NCI-H1048 (cell line): ENCODE measurements around the gene SMYD3.
A peak's percentile ranks its signal among the peaks of the same experiment; 100 is the strongest.

Experiments
- DNase-seq: peaks from one replicate; lab custom pipeline; 2025; lab: John Stamatoyannopoulos, UW

Gene SMYD3

GRCh38 chr1:246506674-246507481, at the start of gene SMYD3:
Gene SMYD3 (minus strand): TSS chr1:246507279.
- peak; percentile 81 for DNase-seq

DNA sequence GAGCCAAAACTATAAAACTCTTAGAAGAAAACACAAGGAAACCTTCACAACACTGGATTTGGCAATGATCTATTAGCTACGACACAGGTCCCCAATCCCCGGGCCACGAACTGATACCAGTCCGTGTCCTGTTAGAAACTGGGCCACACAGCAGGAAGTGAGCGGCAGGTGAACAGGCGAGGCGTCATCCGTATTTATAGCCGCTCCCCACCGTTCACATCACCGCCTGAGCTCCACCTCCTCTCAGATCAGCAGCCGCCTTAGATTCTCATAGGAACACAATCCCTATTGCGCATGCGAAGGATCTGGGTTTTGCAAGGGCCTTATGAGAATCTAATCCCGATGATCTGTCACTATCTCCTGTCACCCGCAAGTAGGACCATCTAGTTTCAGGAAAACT, 47.1 kb upstream of the SMYD3 start:
- no peak for DNase-seq

DNA sequence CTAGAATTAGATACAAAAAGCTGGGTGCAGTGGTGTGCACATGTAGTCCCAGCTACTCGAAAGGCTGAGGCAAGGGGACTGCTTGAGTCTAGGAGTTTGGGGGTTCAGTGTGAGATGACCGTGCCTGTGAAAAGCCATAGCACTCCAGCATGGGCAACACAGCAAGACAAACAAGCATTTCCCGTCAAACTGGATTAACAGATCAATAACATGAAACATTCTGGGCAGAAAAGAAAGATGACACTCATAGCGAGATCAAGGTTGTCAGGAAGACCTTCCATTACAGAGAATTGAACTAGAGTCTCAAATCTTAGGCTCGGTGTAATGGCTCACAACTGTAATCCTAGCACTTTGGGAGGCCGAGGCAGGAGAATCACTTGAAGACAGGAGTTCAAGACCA, 45.0 kb upstream of the SMYD3 start:
- DNase-seq, result no peak

GRCh38 chr1:246550402-246550801, 43.3 kb upstream of the SMYD3 start:
- DNase-seq, result no peak

GRCh38 chr1:246549665-246550064, 42.6 kb upstream of the SMYD3 start:
- no peak for DNase-seq

- DNase-seq, result no peak
Observed at GRCh38 chr1:246544001-246544400, 36.9 kb upstream of the SMYD3 start.

DNA sequence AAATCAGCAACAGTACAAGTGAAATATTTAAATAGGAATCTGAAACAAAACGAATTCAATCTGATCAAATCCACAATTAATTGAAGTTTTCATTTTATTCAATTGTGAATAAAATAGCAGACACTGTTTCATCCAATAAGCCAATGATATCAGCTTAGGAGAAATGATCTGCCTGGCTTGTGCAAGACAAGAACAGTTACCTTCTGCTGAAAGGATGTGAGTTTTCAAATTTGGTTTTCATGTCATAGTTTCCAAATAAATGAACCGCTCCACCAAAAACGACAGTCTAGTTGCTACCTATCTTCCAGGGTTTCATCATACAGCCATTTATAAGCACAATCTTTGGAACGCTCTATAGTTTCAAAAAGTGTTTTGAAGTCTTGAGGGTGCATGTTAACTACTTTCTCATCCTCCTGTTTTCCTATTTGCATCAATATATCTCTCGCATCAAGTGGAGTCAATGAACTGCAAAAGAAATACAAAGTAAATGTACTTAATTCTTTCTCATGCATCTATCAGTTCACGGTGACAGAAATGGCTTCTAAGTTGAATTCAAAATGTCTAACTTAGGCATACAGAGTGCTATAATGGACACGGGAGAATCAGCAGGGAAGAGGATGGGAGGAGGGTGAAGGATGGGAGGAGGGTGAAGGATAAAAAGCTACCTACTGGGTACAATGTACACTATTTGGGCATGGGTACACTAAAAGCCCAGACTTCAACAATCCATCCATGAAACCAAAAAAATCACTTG, 33.8 kb upstream of the SMYD3 start:
- no peak for DNase-seq

- no peak for DNase-seq
Observed at GRCh38 chr1:246537887-246538286, 30.8 kb upstream of the SMYD3 start.

GRCh38 chr1:246537441-246537840, 30.4 kb upstream of the SMYD3 start:
- no peak for DNase-seq

DNA sequence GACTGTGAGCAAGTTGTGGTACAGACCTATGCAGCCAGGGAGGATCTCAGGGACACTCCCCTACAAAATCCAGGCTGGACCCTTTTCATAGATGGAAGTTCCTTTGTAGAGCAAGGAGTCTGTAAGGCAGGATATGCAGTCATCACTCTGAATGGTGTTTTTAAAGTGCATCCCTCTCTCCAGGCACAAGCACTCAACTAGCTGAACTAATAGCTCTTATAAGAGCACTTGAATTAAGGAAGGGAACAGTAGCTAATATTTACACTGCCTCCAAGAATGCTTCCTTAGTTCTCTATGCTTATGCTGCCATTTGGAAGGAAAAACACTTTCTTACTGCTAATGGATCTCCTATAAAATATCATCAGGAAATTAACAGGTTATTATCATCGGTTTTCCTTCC, 27.0 kb upstream of the SMYD3 start:
- DNase-seq, result no peak

GRCh38 chr1:246533371-246533905, 26.4 kb upstream of the SMYD3 start:
- no peak for DNase-seq

GRCh38 chr1:246532519-246532918, 25.4 kb upstream of the SMYD3 start:
- DNase-seq, result no peak

- DNase-seq, result no peak
Observed at GRCh38 chr1:246530482-246530881, 23.4 kb upstream of the SMYD3 start.

DNA sequence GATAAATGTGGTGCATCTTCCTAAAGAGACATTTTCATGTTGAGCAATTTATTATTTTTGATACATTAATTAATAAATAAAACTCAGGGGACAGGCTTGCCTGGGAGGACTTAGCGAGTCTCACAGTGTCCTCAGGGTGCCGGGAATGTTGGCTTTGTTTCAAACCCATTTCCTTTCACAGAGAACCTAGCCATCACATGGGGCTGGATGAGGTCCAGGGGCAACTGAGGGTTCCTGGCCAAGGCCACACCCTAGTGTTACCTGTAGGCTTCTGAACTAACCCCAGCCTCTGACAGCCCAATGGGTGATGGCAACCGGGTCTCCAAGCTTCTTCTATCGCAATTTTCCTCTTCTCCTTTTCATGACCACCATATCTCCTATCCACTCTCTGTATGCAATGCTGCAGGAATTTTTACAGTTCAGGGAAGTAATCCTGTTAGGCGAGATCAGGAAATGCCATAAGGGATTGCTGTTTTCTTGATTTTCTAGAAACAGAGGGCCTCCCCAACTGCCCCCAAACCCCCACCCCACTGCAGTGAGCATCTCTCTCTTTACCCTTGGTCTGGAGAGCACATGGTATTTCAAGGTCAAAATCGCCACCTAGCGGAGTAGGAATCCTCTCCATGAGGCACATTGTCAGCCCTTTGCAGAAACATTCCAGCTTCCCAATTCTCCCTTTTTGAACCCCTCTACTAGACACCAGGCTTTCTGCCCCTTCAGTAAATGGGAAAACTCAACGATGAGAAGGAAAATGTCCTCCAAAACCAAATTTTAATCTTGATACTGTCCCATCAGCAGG, 22.1 kb upstream of the SMYD3 start:
- DNase-seq, result no peak

GRCh38 chr1:246527402-246528088, 20.5 kb upstream of the SMYD3 start:
- no peak for DNase-seq

DNA sequence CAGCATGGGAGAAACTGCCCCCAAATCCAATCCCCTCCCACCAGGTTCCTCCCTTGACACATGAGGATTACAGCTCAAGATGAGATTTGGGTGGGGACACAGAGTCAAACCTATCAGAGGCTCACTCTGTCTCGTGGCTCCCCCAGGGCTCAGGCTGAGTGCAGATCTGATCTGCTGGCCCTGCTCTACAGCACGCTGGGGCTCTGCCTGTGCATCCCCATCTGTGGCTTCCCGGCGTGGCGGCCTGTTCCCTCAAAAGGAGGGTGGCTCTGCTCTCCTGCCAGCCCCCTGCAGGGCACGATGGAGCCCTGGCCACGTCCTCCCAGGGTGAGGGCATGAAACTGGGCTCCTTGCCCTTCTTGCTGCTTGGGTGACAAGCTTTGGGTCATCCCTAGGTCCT, 19.8 kb upstream of the SMYD3 start:
- no peak for DNase-seq

DNA sequence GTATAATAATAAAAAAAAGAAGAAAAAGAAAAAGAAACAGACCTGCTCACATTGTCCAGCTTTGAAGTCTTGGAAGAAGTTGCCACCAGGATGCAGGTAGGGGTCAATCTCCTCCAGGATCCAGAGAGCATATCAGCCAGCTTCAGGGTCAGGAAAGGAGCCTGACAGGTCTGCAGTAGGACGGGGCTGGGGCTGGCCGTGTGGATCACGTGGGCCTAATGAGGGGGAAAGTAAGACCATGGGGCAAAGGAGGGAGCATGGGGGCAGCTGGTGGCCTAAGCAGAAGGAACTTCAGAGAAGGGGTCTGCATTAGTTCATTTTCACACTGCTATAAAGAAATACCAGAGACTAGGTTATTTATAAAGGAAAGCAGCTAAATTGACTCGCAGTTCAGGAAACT, 19.3 kb upstream of the SMYD3 start:
- no peak for DNase-seq

DNA sequence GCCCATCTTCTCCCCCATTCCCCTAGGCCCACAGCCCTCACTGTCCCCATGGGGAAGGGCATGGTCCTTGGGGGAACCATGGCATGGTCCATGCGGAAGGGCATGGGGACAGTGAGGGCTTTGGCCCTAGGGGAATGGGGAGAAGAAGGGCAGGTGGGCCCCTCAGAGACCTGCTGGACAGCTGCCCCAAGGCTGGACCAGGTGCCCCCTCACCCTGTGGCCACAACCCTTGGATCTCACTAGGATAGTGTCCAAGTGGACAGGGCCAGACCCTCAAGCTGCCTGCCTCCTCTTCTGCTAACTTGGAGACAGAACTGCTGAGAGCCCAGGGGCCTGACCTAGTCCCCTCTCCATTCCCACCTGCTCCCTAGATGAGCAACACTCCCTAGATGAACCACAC, 12.4 kb upstream of the SMYD3 start:
- no peak for DNase-seq

GRCh38 chr1:246518456-246519205, 11.6 kb upstream of the SMYD3 start:
- no peak for DNase-seq

GRCh38 chr1:246517391-246517790, 10.3 kb upstream of the SMYD3 start:
- DNase-seq, result no peak

DNA sequence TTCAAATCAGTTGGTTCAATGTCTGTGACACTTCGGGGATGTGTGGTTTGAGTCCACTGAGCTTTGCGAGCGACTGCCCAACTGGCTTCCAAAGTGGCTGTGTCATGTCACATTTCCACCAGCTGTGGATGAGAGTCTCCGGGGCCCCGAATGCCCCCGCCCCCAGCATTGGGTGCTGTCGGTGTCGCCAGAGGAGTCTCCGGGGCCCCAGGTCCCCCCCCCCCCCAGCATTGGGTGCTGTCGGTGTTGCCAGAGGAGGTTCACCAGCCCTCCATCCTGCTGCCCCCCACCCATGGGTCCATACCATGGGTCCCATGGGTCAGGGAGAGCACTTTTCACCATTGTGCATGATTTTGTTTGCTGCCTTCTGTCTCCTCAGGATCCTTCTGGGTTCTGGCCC, 9.0 kb upstream of the SMYD3 start:
- no peak for DNase-seq
